Type B pancreatic cell (in vitro differentiated cells): ENCODE measurements around the gene MMP2. TPM values are rescaled to one million over a fixed set of nuclear protein-coding genes. Genes with fewer than 3 reads are reported as not detected.

Source experiments
- DNase-seq: peaks from one replicate; pipeline ENCODE4 v3.0.0; 2021; ENCODE audit warnings: mixed read lengths; ENCODE audit not compliant: unreplicated experiment; ENCODE audit errors: extremely low spot score
- H3K27ac Mint-ChIP-seq: 2 replicates; pipeline ENCODE4 v1.8.0; 2021; ENCODE audit warnings: mild to moderate bottlenecking, mixed read lengths
- H3K27me3 Mint-ChIP-seq: 2 replicates; pipeline ENCODE4 v1.8.0; 2021; ENCODE audit warnings: mixed read lengths
- H3K36me3 Mint-ChIP-seq: 2 replicates; pipeline ENCODE4 v1.8.0; 2021; ENCODE audit warnings: mixed read lengths
- H3K4me1 Mint-ChIP-seq: one replicate; pipeline ENCODE4 v1.8.0; 2021; ENCODE audit warnings: mixed read lengths; ENCODE audit not compliant: unreplicated experiment
- H3K4me3 Mint-ChIP-seq: 2 replicates; pipeline ENCODE4 v1.8.0; 2021; ENCODE audit warnings: mild to moderate bottlenecking, mixed read lengths
- H3K9me3 Mint-ChIP-seq: 2 replicates; pipeline ENCODE4 v1.8.0; 2021; ENCODE audit warnings: mixed read lengths
- total RNA-seq: library from RNA; stranded (reverse); gene quantifications from 2 replicates; pipeline ENCODE4 v1.2.1, GENCODE V29; 2021; ENCODE audit warnings: low replicate concordance
- TF ChIP-seq, protein P1 (sequence below): fragments of 200-600 bp; sonication (generic); conservative IDR thresholded peaks from 2 replicates; pipeline ENCODE4 v1.5.0; 2021; ENCODE audit warnings: antibody characterized with exemption, mild to moderate bottlenecking

MMP2 gene
- total RNA-seq, 1 donor from 2014 or later = 106 TPM

- H3K9me3 Mint-ChIP-seq = peaks cover 5% of the 10 kb centered on the region
- no peaks in the 10 kb centered on the region for H3K27me3 Mint-ChIP-seq
- DNase-seq = no peak
- H3K36me3 Mint-ChIP-seq = peaks cover 9% of the 10 kb centered on the region
- H3K4me3 Mint-ChIP-seq = no peak overlapping the region
- TF ChIP-seq, protein P1, sequence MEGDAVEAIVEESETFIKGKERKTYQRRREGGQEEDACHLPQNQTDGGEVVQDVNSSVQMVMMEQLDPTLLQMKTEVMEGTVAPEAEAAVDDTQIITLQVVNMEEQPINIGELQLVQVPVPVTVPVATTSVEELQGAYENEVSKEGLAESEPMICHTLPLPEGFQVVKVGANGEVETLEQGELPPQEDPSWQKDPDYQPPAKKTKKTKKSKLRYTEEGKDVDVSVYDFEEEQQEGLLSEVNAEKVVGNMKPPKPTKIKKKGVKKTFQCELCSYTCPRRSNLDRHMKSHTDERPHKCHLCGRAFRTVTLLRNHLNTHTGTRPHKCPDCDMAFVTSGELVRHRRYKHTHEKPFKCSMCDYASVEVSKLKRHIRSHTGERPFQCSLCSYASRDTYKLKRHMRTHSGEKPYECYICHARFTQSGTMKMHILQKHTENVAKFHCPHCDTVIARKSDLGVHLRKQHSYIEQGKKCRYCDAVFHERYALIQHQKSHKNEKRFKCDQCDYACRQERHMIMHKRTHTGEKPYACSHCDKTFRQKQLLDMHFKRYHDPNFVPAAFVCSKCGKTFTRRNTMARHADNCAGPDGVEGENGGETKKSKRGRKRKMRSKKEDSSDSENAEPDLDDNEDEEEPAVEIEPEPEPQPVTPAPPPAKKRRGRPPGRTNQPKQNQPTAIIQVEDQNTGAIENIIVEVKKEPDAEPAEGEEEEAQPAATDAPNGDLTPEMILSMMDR = no peak
- no peak overlapping the region for H3K27ac Mint-ChIP-seq
- H3K4me1 Mint-ChIP-seq = no peaks in the 10 kb centered on the region
Observed at GRCh38 chr16:55534756-55535155, 55.8 kb downstream of the MMP2 start.

DNA sequence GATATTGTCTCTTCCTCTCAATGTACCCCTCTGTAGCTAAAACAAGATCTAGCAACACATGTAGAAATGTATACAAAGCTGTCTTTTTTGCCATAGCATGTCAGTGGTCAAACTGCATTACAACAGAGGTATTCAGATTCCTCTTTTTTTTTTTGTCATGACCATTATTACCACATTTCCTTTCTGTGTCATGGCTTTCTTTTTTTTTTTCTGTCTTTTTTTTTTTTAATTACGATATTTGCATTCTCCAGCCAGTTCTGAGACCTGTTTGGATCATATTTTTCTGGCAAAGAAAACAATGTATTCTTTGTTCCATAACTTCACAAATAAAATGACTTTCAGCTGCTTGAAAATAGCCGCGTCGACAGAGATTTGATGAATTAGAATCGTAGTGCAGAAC, 60.1 kb downstream of the MMP2 start:
- TF ChIP-seq, protein P1 = no peak
- H3K9me3 Mint-ChIP-seq = no peaks in the 10 kb centered on the region
- H3K4me3 Mint-ChIP-seq = no peak overlapping the region
- peaks cover 4% of the 10 kb centered on the region for H3K36me3 Mint-ChIP-seq
- DNase-seq = no peak
- H3K27ac Mint-ChIP-seq = no peak overlapping the region
- H3K27me3 Mint-ChIP-seq = no peaks in the 10 kb centered on the region
- H3K4me1 Mint-ChIP-seq = no peaks in the 10 kb centered on the region

- no peak for DNase-seq
- TF ChIP-seq, protein P1 = no peak
- Mint-ChIP-seq H3K4me1 (no peaks in the 10 kb centered on the region), H3K9me3 (no peaks in the 10 kb centered on the region), H3K27me3 (no peaks in the 10 kb centered on the region), H3K27ac (no peak overlapping the region), H3K4me3 (no peak overlapping the region), H3K36me3 (peaks cover 4% of the 10 kb centered on the region)
Observed at GRCh38 chr16:55539488-55539887, 60.5 kb downstream of the MMP2 start.

DNA sequence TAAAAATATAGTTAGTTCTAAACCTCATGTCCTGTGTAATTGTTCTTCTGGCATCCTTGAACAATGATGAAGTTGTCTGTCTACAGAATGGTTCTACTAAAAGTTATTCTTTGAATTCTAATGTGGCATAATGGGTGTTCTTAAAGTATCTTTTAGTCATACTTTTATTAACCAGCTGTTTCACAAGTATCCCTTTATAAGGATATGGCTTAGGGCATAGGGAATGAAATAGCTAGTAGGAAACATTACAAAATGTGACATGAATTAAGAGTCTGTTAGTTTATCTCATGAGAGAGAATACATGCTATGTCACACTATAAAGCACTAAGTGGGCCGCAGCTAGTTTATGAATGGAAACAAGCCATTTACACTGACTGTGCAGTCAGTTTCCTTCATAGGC, 61.2 kb downstream of the MMP2 start:
- Mint-ChIP-seq H3K27ac (no peak overlapping the region), H3K4me3 (no peak overlapping the region), H3K4me1 (no peaks in the 10 kb centered on the region), H3K27me3 (no peaks in the 10 kb centered on the region), H3K36me3 (peaks cover 4% of the 10 kb centered on the region), H3K9me3 (no peaks in the 10 kb centered on the region)
- TF ChIP-seq, protein P1 = no peak
- no peak for DNase-seq

DNA sequence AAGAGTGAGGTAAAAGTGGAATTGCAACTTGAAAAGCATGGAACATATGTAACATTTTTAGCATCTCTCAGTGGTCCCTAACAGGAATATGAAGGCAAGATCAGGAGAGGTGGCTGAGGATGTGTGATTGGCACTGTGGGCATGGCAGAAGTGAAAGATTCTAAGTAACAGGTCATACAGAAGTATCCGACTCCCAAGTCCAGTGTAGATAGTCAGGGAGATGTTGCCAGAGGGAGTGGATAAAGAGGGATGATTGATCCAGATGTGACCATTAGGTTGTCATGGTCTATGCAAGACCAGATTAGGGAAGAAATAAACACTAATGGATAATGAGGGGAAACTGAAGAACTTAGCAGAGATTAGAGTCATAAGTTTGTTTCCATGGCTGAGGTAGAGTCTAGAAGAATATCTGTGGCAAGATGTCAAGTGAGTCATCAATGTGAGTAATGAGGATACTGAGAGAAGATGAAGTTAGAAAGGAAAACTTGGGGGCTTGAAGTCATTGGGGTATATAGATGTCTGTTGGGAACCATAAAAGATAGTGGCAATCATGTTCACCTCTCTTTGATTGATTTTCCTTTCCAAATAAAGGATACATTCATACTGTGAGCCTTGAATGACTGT, 63.6 kb downstream of the MMP2 start:
- no peak overlapping the region for H3K4me3 Mint-ChIP-seq
- no peak overlapping the region for H3K27ac Mint-ChIP-seq
- TF ChIP-seq, protein P1 = no peak
- DNase-seq = no peak
- no peaks in the 10 kb centered on the region for H3K9me3 Mint-ChIP-seq
- no peaks in the 10 kb centered on the region for H3K27me3 Mint-ChIP-seq
- no peaks in the 10 kb centered on the region for H3K36me3 Mint-ChIP-seq
- no peaks in the 10 kb centered on the region for H3K4me1 Mint-ChIP-seq

- H3K27me3 Mint-ChIP-seq = no peaks in the 10 kb centered on the region
Observed at GRCh38 chr16:55543472-55543871, 64.5 kb downstream of the MMP2 start.

More at GRCh38 chr16:55543472-55543871, 64.5 kb downstream of the MMP2 start:
- TF ChIP-seq, protein P1 = peak; percentile 71
- Mint-ChIP-seq H3K9me3 (no peaks in the 10 kb centered on the region), H3K4me1 (no peaks in the 10 kb centered on the region), H3K4me3 (no peak overlapping the region), H3K36me3 (no peaks in the 10 kb centered on the region), H3K27ac (no peak overlapping the region)
- DNase-seq = no peak
